ENCODE measurements around the gene ATP8A2.

DNA sequence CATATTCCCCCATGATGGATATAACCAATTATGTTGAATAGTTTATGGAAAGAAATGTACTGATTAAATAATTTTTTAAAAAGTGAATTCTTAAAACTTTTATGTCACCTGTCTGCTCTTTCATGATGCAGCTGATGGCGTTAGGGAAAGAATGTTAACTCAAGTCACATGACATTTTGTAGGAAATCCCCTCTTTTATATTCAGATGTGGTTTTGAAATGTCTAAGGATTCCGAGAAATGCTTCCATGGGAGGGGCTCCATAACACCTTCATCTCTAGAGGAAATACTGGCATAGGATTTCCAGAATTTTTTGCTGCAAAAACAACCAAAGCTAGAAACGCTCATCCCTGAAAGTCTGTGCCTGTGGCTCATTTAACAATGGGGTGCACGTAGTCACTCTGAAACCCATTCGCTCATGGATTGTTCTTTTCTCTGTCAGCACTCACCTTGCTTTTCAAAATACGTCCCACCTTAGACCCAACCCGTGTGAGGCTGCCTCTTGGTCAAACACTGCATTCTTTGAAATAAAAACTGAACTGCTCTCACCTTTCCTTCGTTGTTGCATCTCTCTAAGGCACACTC is 391.1 kb downstream of the ATP8A2 start:
- TF ChIP-seq CTCF (conservative IDR thresholded peaks at IDR 0.05; ENCODE audit: low read depth, low read length) (no peak), POLR2A (IDR thresholded peaks at IDR 0.05; ENCODE audit: low read depth, low read length) (no peak), ELK1 (IDR thresholded peaks at IDR 0.05; ENCODE audit: borderline replicate concordance, low read depth, low read length) (no peak), SMC3 (IDR thresholded peaks at IDR 0.05; ENCODE audit: low read depth, low read length) (no peak), RFX5 (IDR thresholded peaks at IDR 0.05; ENCODE audit: low read depth, low read length) (no peak), RCOR1 (IDR thresholded peaks at IDR 0.05; ENCODE audit: insufficient replicate concordance, low read length) (no peak), BHLHE40 (IDR thresholded peaks at IDR 0.05; ENCODE audit: low read depth, low read length) (no peak), CEBPB (IDR thresholded peaks at IDR 0.05; ENCODE audit: low read depth, low read length) (no peak), FOS (IDR thresholded peaks at IDR 0.05; ENCODE audit: low read depth, low read length) (no peak), USF2 (IDR thresholded peaks at IDR 0.05; ENCODE audit: low read depth, low read length) (no peak), MXI1 (IDR thresholded peaks at IDR 0.05; ENCODE audit: borderline replicate concordance, low read depth, low read length) (no peak), MAZ (IDR thresholded peaks at IDR 0.05; ENCODE audit: borderline replicate concordance, low read depth, low read length) (no peak)
